GM20000 (cell line): ENCODE measurements around the gene AMPD2.

Source experiments
- DNase-seq: peaks from one replicate; pipeline ENCODE4 v3.0.0; 2012; ENCODE audit warnings: low spot score
- TF ChIP-seq, protein P1 (sequence below): IDR thresholded peaks from 2 replicates; pipeline ENCODE4 v1.5.1; 2012; ENCODE audit warnings: mild to moderate bottlenecking, control low read depth; ENCODE audit errors: extremely low read depth, missing control alignments

The AMPD2 gene

GRCh38 chr1:109643385-109644230 is 24.0 kb downstream of the AMPD2 start:
- TF ChIP-seq, protein P1, sequence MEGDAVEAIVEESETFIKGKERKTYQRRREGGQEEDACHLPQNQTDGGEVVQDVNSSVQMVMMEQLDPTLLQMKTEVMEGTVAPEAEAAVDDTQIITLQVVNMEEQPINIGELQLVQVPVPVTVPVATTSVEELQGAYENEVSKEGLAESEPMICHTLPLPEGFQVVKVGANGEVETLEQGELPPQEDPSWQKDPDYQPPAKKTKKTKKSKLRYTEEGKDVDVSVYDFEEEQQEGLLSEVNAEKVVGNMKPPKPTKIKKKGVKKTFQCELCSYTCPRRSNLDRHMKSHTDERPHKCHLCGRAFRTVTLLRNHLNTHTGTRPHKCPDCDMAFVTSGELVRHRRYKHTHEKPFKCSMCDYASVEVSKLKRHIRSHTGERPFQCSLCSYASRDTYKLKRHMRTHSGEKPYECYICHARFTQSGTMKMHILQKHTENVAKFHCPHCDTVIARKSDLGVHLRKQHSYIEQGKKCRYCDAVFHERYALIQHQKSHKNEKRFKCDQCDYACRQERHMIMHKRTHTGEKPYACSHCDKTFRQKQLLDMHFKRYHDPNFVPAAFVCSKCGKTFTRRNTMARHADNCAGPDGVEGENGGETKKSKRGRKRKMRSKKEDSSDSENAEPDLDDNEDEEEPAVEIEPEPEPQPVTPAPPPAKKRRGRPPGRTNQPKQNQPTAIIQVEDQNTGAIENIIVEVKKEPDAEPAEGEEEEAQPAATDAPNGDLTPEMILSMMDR, result peak; percentile 73
- peak; percentile 83 for DNase-seq

DNA sequence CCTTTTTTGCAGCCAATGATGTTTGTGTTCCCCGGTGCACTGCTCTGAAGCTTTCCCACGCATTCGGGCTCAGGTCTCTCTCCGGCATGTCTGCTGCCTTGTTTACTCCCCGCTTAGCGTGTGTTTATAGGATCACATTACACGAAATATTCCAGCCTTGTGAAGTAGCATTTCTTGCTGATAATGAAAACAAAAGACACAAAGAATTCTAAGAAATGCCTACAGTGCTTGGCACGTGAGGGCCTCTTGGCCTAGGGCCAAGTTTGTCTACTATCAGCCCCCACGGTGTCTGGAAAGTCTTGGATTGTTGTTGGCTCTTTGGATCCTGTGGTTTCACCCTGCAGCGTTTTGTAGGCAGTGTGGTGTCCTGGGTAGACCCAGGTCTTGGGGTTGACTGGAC is 25.0 kb downstream of the AMPD2 start:
- no peak for DNase-seq
- TF ChIP-seq, protein P1, result no peak

GRCh38 chr1:109649491-109649914 is 29.9 kb downstream of the AMPD2 start:
- TF ChIP-seq, protein P1, result no peak
- DNase-seq, result no peak

DNA sequence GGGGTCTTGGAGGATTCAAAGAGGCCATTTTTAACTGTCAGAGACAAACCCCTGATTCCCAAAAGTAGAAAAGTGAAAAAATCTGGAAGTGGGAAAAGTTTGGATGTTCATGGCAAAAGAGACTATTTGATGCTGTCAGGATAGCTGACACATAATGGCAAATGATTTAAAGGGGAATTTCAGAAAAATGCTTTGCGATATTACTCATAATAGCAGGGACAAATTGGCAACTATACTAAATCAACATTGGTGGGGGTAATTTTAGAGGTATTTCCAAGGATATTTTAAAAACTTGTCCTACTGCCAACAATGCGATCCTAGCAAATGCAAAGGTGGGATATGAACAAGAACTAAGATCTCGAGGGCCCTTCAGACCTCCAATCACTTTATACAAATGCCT is 31.0 kb downstream of the AMPD2 start:
- TF ChIP-seq, protein P1, result no peak
- no peak for DNase-seq

DNA sequence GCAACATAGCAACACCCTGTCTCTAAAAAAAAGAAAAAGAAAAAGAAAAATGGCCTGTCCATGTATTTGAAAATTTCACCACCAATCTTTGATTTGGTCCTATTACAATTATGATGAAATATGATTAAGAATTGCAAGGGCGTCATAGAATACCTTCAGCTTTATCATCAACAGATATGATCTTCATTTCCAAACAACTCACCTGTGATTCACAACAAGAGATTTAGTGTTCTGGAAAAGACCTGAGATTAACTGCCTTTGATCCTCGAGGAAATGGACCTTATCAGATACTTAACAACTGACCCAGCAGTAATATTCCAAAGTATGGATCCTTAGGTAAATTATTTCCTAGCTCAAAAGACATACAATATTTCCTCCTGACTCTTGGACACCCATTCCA is 32.8 kb downstream of the AMPD2 start:
- TF ChIP-seq, protein P1, result no peak
- DNase-seq, result no peak

- TF ChIP-seq, protein P1, result no peak
- DNase-seq, result no peak
These were observed 33.7 kb downstream of the AMPD2 start for GRCh38 chr1:109653306-109653705.

- no peak for DNase-seq
- TF ChIP-seq, protein P1, result no peak
These were observed 34.9 kb downstream of the AMPD2 start for GRCh38 chr1:109654519-109654918.
